H9 (cell line): ENCODE measurements around the gene PTK7. TPM values are rescaled to one million over a fixed set of nuclear protein-coding genes. Genes with fewer than 3 reads are reported as not detected.

Experiments
- DNase-seq: peaks from one replicate; pipeline ENCODE4 v3.0.0-alpha.2; 2017
- H2AFZ ChIP-seq: one replicate; pipeline ENCODE4 v1.6.1; 2013; ENCODE audit warnings: mild to moderate bottlenecking, low read length, control low read depth, moderate library complexity
- H2AK5ac ChIP-seq: 2 replicates; pipeline ENCODE4 v1.6.1; 2013; ENCODE audit warnings: low read length, control low read depth, mixed read lengths; ENCODE audit not compliant: insufficient read length
- H2BK120ac ChIP-seq: one replicate; pipeline ENCODE4 v1.6.1; 2013; ENCODE audit warnings: low read depth, mild to moderate bottlenecking, low read length, control low read depth, inconsistent platforms; ENCODE audit not compliant: poor library complexity, severe bottlenecking
- H2BK12ac ChIP-seq: 2 replicates; pipeline ENCODE4 v1.6.1; 2013; ENCODE audit warnings: low read length, control low read depth, mixed read lengths, low read depth; ENCODE audit not compliant: insufficient read length
- H2BK15ac ChIP-seq: 2 replicates; pipeline ENCODE4 v1.6.1; 2013; ENCODE audit warnings: low read depth, low read length, control low read depth
- H2BK20ac ChIP-seq: one replicate; pipeline ENCODE4 v1.6.1; 2013; ENCODE audit warnings: low read depth, mild to moderate bottlenecking, low read length, control low read depth, inconsistent platforms; ENCODE audit not compliant: poor library complexity, severe bottlenecking
- H2BK5ac ChIP-seq: 2 replicates; pipeline ENCODE4 v1.6.1; 2013; ENCODE audit warnings: low read length, control low read depth, mixed read lengths; ENCODE audit not compliant: insufficient read length
- H3K14ac ChIP-seq: 2 replicates; pipeline ENCODE4 v1.6.1; 2013; ENCODE audit warnings: low read length, control low read depth; ENCODE audit not compliant: insufficient read depth
- H3K18ac ChIP-seq: 2 replicates; pipeline ENCODE4 v1.6.1; 2013; ENCODE audit warnings: low read depth, mild to moderate bottlenecking, mixed read lengths, low read length, control low read depth; ENCODE audit not compliant: insufficient read length
- H3K23ac ChIP-seq: 2 replicates; pipeline ENCODE4 v1.6.1; 2013; ENCODE audit warnings: low read length, control low read depth, mixed read lengths, low read depth; ENCODE audit not compliant: insufficient read length
- H3K23me2 ChIP-seq: 2 replicates; pipeline ENCODE4 v1.6.1; 2013; ENCODE audit warnings: low read depth, mild to moderate bottlenecking, mixed read lengths, low read length, control low read depth; ENCODE audit not compliant: insufficient read length, poor library complexity, severe bottlenecking
- H3K27ac ChIP-seq: 2 replicates; pipeline ENCODE4 v1.5.1; 2013; ENCODE audit warnings: low read length, control low read depth, mixed read lengths, low read depth; ENCODE audit not compliant: insufficient read length
- H3K27me3 ChIP-seq: 2 replicates; pipeline ENCODE4 v1.6.1; 2013; ENCODE audit warnings: low read length, control low read depth, inconsistent platforms; ENCODE audit not compliant: insufficient read depth
- H3K4ac ChIP-seq: 2 replicates; pipeline ENCODE4 v1.6.1; 2013; ENCODE audit warnings: low read depth, mild to moderate bottlenecking, control low read depth, inconsistent platforms, low read length, moderate library complexity
- H3K4me1 ChIP-seq: 2 replicates; pipeline ENCODE4 v1.6.1; 2013; ENCODE audit warnings: low read length, control low read depth, inconsistent platforms; ENCODE audit not compliant: insufficient read depth
- H3K4me2 ChIP-seq: 2 replicates; pipeline ENCODE4 v1.6.1; 2013; ENCODE audit warnings: low read length, control low read depth, mixed read lengths; ENCODE audit not compliant: insufficient read length, insufficient read depth
- H3K56ac ChIP-seq: 2 replicates; pipeline ENCODE4 v1.6.1; 2013; ENCODE audit warnings: low read depth, mild to moderate bottlenecking, mixed read lengths, low read length, control low read depth; ENCODE audit not compliant: insufficient read length
- H3K79me1 ChIP-seq: 2 replicates; pipeline ENCODE4 v1.6.1; 2013; ENCODE audit warnings: low read depth, mild to moderate bottlenecking, moderate library complexity, low read length, control low read depth, inconsistent platforms; ENCODE audit not compliant: insufficient read depth, poor library complexity, severe bottlenecking
- H3K79me2 ChIP-seq: 2 replicates; pipeline ENCODE4 v1.6.1; 2013; ENCODE audit warnings: low read length, control low read depth, inconsistent platforms; ENCODE audit not compliant: insufficient read depth
- H3K9ac ChIP-seq: 2 replicates; pipeline ENCODE4 v1.6.1; 2013; ENCODE audit warnings: low read length, control low read depth, mixed read lengths; ENCODE audit not compliant: insufficient read length; ENCODE audit errors: extremely low read depth
- H3K9me3 ChIP-seq: one replicate; pipeline ENCODE4 v1.6.1; 2013; ENCODE audit warnings: low read depth, low read length, inconsistent platforms; ENCODE audit not compliant: control insufficient read depth
- H3T11ph ChIP-seq: one replicate; pipeline ENCODE4 v1.6.1; 2013; ENCODE audit warnings: mild to moderate bottlenecking, low read length, control low read depth, inconsistent platforms
- H4K20me1 ChIP-seq: one replicate; pipeline ENCODE4 v1.6.1; 2013; ENCODE audit not compliant: control insufficient read depth, insufficient read length, insufficient read depth
- H4K5ac ChIP-seq: 2 replicates; pipeline ENCODE4 v1.6.1; 2013; ENCODE audit warnings: low read depth, mild to moderate bottlenecking, mixed read lengths, low read length, control low read depth; ENCODE audit not compliant: insufficient read length
- H4K8ac ChIP-seq: replicated peaks from 2 replicates; pipeline ENCODE4 v1.6.1; 2013; ENCODE audit warnings: low read length, control low read depth, mixed read lengths, low read depth; ENCODE audit not compliant: insufficient read length
- H4K91ac ChIP-seq: 2 replicates; pipeline ENCODE4 v1.6.1; 2013; ENCODE audit warnings: low read depth, mild to moderate bottlenecking, moderate library complexity, mixed read lengths, low read length, control low read depth; ENCODE audit not compliant: insufficient read length
- H3K27ac Mint-ChIP-seq, 3 experiments: 2 replicates in 2 of 3; 3 replicates in 1 of 3; pipeline ENCODE4 v1.8.0; 2020 to 2021; ENCODE audit warnings: mixed read lengths in 3 of 3, mild to moderate bottlenecking in 1 of 3, moderate library complexity in 1 of 3
- H3K27me3 Mint-ChIP-seq: 2 replicates; pipeline ENCODE4 v1.8.0; 2021; ENCODE audit warnings: low read depth, mild to moderate bottlenecking, moderate library complexity, mixed read lengths
- H3K36me3 Mint-ChIP-seq, 3 experiments: 2 replicates in 2 of 3; 3 replicates in 1 of 3; pipeline ENCODE4 v1.8.0; 2020 to 2021; ENCODE audit warnings: low read depth in 3 of 3, mixed read lengths in 3 of 3; ENCODE audit not compliant: insufficient read depth in 1 of 3
- H3K4me1 Mint-ChIP-seq, 2 experiments: 2 replicates each; pipeline ENCODE4 v1.8.0; 2020; ENCODE audit warnings: mixed read lengths in 2 of 2
- H3K4me3 Mint-ChIP-seq, 2 experiments: 2 replicates in 1 of 2; 3 replicates in 1 of 2; pipeline ENCODE4 v1.8.0; 2020 to 2021; ENCODE audit warnings: mild to moderate bottlenecking in 2 of 2, mixed read lengths in 2 of 2, moderate library complexity in 1 of 2
- H3K9me3 Mint-ChIP-seq, 2 experiments: 2 replicates in 1 of 2; 3 replicates in 1 of 2; pipeline ENCODE4 v1.8.0; 2020; ENCODE audit warnings: mild to moderate bottlenecking in 2 of 2, mixed read lengths in 2 of 2, moderate library complexity in 1 of 2
- CTCF ChIP-seq: fragments of 200-600 bp; sonication (generic); conservative IDR thresholded peaks from 3 replicates; pipeline ENCODE4 v1.8.0; 2021; ENCODE audit warnings: antibody characterized with exemption, mild to moderate bottlenecking
- total RNA-seq: library from RNA; stranded (reverse); gene quantifications from 2 replicates; pipeline ENCODE4 v1.2.1, GENCODE V29; 2021

PTK7 gene
- total RNA-seq, 1 experiment from 2014 or later = 128 TPM

- peaks cover 3 to 11% of the 10 kb centered on the region in 2 experiments; a peak in 3 of 4 replicates for H3K4me1 Mint-ChIP-seq
- H3K4ac ChIP-seq = no peak overlapping the region
- H3K79me1 ChIP-seq = no peaks in the 10 kb centered on the region
Measured at GRCh38 chr6:43163899-43164298, 87.8 kb downstream of the PTK7 start.

More at GRCh38 chr6:43163899-43164298, 87.8 kb downstream of the PTK7 start:
- no peak overlapping the region for H2BK5ac ChIP-seq
- H3K14ac ChIP-seq = no peak overlapping the region
- no peak overlapping the region for H2BK120ac ChIP-seq
- no peak overlapping the region for H4K8ac ChIP-seq
- no peaks in the 10 kb centered on the region for H4K20me1 ChIP-seq
- H2AK5ac ChIP-seq = no peak overlapping the region
- no peak overlapping the region for H3K9ac ChIP-seq
- no peak overlapping the region for H3K4me2 ChIP-seq
- H3K27ac Mint-ChIP-seq = no peak overlapping the region
- H4K91ac ChIP-seq = no peak overlapping the region
- H3K79me2 ChIP-seq = no peaks in the 10 kb centered on the region
- no peak overlapping the region for H3T11ph ChIP-seq
- no peak overlapping the region for H3K4me3 Mint-ChIP-seq
- no peak overlapping the region for H4K5ac ChIP-seq
- no peaks in the 10 kb centered on the region for H3K4me1 ChIP-seq
- H2BK15ac ChIP-seq = no peak overlapping the region
- no peak overlapping the region for H3K56ac ChIP-seq
- H3K27ac ChIP-seq = no peak overlapping the region
- H2BK20ac ChIP-seq = no peak overlapping the region
- DNase-seq = no peak
- H2BK12ac ChIP-seq = no peak overlapping the region
- H3K9me3 Mint-ChIP-seq = no peaks in the 10 kb centered on the region
- peaks cover 0 to 18% (median 17%) of the 10 kb centered on the region in 3 experiments; a peak in 3 of 7 replicates for H3K36me3 Mint-ChIP-seq
- no peaks in the 10 kb centered on the region for H3K9me3 ChIP-seq
- no peaks in the 10 kb centered on the region; the same call in 1 of the 2 replicates for H3K27me3 Mint-ChIP-seq
- H3K23ac ChIP-seq = no peak overlapping the region
- no peak for TF ChIP-seq CTCF
- no peaks in the 10 kb centered on the region for H3K27me3 ChIP-seq
- H3K18ac ChIP-seq = no peak overlapping the region
- no peak overlapping the region for H2AFZ ChIP-seq
- H3K23me2 ChIP-seq = no peaks in the 10 kb centered on the region
